Right atrium auricular region (tissue), 2 donors: Measurements from ENCODE around the gene EDAR. TPM values are rescaled to one million over a fixed set of nuclear protein-coding genes. Genes with fewer than 3 reads are reported as not detected.

Experiments
- DNase-seq: peaks from one replicate; pipeline ENCODE4 v3.0.0-alpha.2; 2019; ENCODE audit warnings: low spot score
- H3K27ac ChIP-seq, 2 donors: fragments of 200-600 bp; sonication (generic); 1 replicate in 1 of 2; 2 replicates in 1 of 2; pipeline ENCODE4 v1.5.1; 2016 to 2019
- H3K27me3 ChIP-seq, 2 donors: fragments of 200-600 bp; sonication (generic); one replicate each; pipeline versions ENCODE4 v1.5.1 to v1.6.0; 2017 to 2019
- H3K36me3 ChIP-seq: fragments of 200-600 bp; sonication (generic); one replicate; pipeline ENCODE4 v1.5.1; 2016
- H3K4me1 ChIP-seq, 2 donors: fragments of 200-600 bp; sonication (generic); one replicate each; pipeline versions ENCODE4 v1.5.1 to v1.6.0; 2017 to 2019
- H3K4me3 ChIP-seq, 2 donors: fragments of 200-600 bp; sonication (generic); 1 replicate in 1 of 2; 2 replicates in 1 of 2; pipeline ENCODE4 v1.5.1; 2017 to 2019; ENCODE audit warnings: mild to moderate bottlenecking in 1 of 2, moderate library complexity in 1 of 2
- H3K9me3 ChIP-seq, 2 donors: fragments of 200-600 bp; sonication (generic); one replicate each; pipeline ENCODE4 v1.5.1; 2019
- CTCF ChIP-seq, 2 donors: fragments of 200-600 bp; sonication (generic); IDR thresholded peaks; one replicate each; pipeline ENCODE4 v1.5.1; 2019; ENCODE audit warnings: antibody characterized with exemption in 2 of 2
- total RNA-seq, 2 donors: library from RNA; depleted of rRNA; stranded (reverse); fragments of >200 nt; gene quantifications; one replicate each; pipeline ENCODE4 v1.1.0, GENCODE V29; 2016

EDAR gene
- total RNA-seq, 2 donors from 2014 or later = not detected

- Histone ChIP-seq H3K4me1 (no peaks in the 10 kb centered on the region), H3K27me3 (no peaks in the 10 kb centered on the region), H3K9me3 (no peaks in the 10 kb centered on the region), H3K27ac (no peak overlapping the region), H3K4me3 (no peak overlapping the region), H3K36me3 (no peaks in the 10 kb centered on the region)
- TF ChIP-seq CTCF (IDR thresholded peaks at IDR 0.05) = no peak
- no peak for DNase-seq
These were observed 69.2 kb downstream of the EDAR start for GRCh38 chr2:108919571-108920373.

GRCh38 chr2:108918941-108919341, 70.1 kb downstream of the EDAR start:
- no peak for DNase-seq
- Histone ChIP-seq H3K27me3 (no peaks in the 10 kb centered on the region), H3K36me3 (no peaks in the 10 kb centered on the region), H3K4me1 (no peaks in the 10 kb centered on the region), H3K9me3 (no peaks in the 10 kb centered on the region), H3K27ac (no peak overlapping the region), H3K4me3 (no peak overlapping the region)
- TF ChIP-seq CTCF (IDR thresholded peaks at IDR 0.05) = no peak

- Histone ChIP-seq H3K36me3 (no peaks in the 10 kb centered on the region), H3K4me1 (no peaks in the 10 kb centered on the region), H3K9me3 (no peaks in the 10 kb centered on the region), H3K4me3 (no peak overlapping the region), H3K27me3 (no peaks in the 10 kb centered on the region), H3K27ac (no peak overlapping the region)
- no peak for TF ChIP-seq CTCF (IDR thresholded peaks at IDR 0.05)
- no peak for DNase-seq
These were observed 70.7 kb downstream of the EDAR start for GRCh38 chr2:108918156-108918874.

- Histone ChIP-seq H3K36me3 (no peaks in the 10 kb centered on the region), H3K4me3 (no peak overlapping the region), H3K27me3 (no peaks in the 10 kb centered on the region), H3K9me3 (no peaks in the 10 kb centered on the region), H3K27ac (no peak overlapping the region), H3K4me1 (no peaks in the 10 kb centered on the region)
- TF ChIP-seq CTCF (IDR thresholded peaks at IDR 0.05) = no peak
- peak; percentile 52 for DNase-seq
These were observed 71.5 kb downstream of the EDAR start for GRCh38 chr2:108917526-108917925.

GRCh38 chr2:108916796-108917421, 72.1 kb downstream of the EDAR start:
- Histone ChIP-seq H3K27ac (no peak overlapping the region), H3K36me3 (no peaks in the 10 kb centered on the region), H3K9me3 (no peaks in the 10 kb centered on the region), H3K4me1 (no peaks in the 10 kb centered on the region), H3K27me3 (no peaks in the 10 kb centered on the region), H3K4me3 (no peak overlapping the region)
- no peak for TF ChIP-seq CTCF (IDR thresholded peaks at IDR 0.05)
- peak; percentile 55 for DNase-seq
